ENCODE data around the gene B3GNT7. TPM values are rescaled to one million over a fixed set of nuclear protein-coding genes. Genes with fewer than 3 reads are reported as not detected.

The B3GNT7 gene
- total RNA-seq, 2 experiments from 2014 or later = 0.38 to 0.89 TPM

- Mint-ChIP-seq H3K36me3 (ENCODE audit: low read depth) (no peaks in the 10 kb centered on the region), H3K4me1 (ENCODE audit: low read depth) (no peaks in the 10 kb centered on the region), H3K9me3 (peaks cover 7% of the 10 kb centered on the region), H3K27ac (no peak overlapping the region), H3K27me3 (no peaks in the 10 kb centered on the region), H3K4me3 (no peak overlapping the region)
- H3K27me3 ChIP-seq (ENCODE audit: control insufficient read depth in 1 of 2, insufficient read depth in 2 of 2, low read length in 2 of 2) = no peaks in the 10 kb centered on the region
- ChIA-PET CTCF (no interaction called here), POLR2A (no interaction called here)
- H3K9me3 ChIP-seq (ENCODE audit: control insufficient read depth in 1 of 2, insufficient read depth in 1 of 2, low read length in 2 of 2) = peaks cover 3 to 36% of the 10 kb centered on the region in 2 experiments
- ATAC-seq (ENCODE audit: poor library complexity) (no peak), DNase-seq (no peak)
- H3K4me3 ChIP-seq (ENCODE audit: low read length) = no peak overlapping the region
- H3K27ac ChIP-seq (ENCODE audit: low read depth in 1 of 2, low read length in 2 of 2) = no peak overlapping the region
- no peaks in the 10 kb centered on the region for H3K4me1 ChIP-seq (ENCODE audit: insufficient read depth, low read length)
- no peaks in the 10 kb centered on the region for H3K36me3 ChIP-seq (ENCODE audit: insufficient read depth, low read length)
- intact Hi-C loops (cut with DNase I, micrococcal nuclease) = no loop called here
- no peak for TF ChIP-seq CTCF (IDR thresholded peaks at IDR 0.05)
Measured at GRCh38 chr2:231384970-231385369, 10.5 kb upstream of the B3GNT7 start.

GRCh38 chr2:231385429-231385828 lies 10.1 kb upstream of the B3GNT7 start:
- Histone ChIP-seq H3K36me3 (ENCODE audit: insufficient read depth, low read length) (no peaks in the 10 kb centered on the region), H3K27ac (ENCODE audit: low read depth in 1 of 2, low read length in 2 of 2) (no peak overlapping the region), H3K27me3 (ENCODE audit: control insufficient read depth in 1 of 2, insufficient read depth in 2 of 2, low read length in 2 of 2) (no peaks in the 10 kb centered on the region), H3K4me3 (ENCODE audit: low read length) (no peak overlapping the region), H3K4me1 (ENCODE audit: insufficient read depth, low read length) (no peaks in the 10 kb centered on the region), H3K9me3 (ENCODE audit: control insufficient read depth in 1 of 2, insufficient read depth in 1 of 2, low read length in 2 of 2) (peaks cover 3 to 36% of the 10 kb centered on the region in 2 experiments)
- H3K4me1 Mint-ChIP-seq (ENCODE audit: low read depth) = no peaks in the 10 kb centered on the region
- H3K4me3 Mint-ChIP-seq = no peak overlapping the region
- no peak for TF ChIP-seq CTCF (IDR thresholded peaks at IDR 0.05)
- ATAC-seq (ENCODE audit: poor library complexity) = no peak
- H3K27ac Mint-ChIP-seq = no peak overlapping the region
- H3K36me3 Mint-ChIP-seq (ENCODE audit: low read depth) = no peaks in the 10 kb centered on the region
- DNase-seq = no peak
- ChIA-PET CTCF (no interaction called here), POLR2A (no interaction called here)
- H3K27me3 Mint-ChIP-seq = peaks cover 2% of the 10 kb centered on the region
- peaks cover 7% of the 10 kb centered on the region for H3K9me3 Mint-ChIP-seq
- intact Hi-C loops (cut with DNase I, micrococcal nuclease) = no loop called here

GRCh38 chr2:231386446-231386845 lies 9.1 kb upstream of the B3GNT7 start:
- no peak for ATAC-seq (ENCODE audit: poor library complexity)
- no peaks in the 10 kb centered on the region for H3K4me1 Mint-ChIP-seq (ENCODE audit: low read depth)
- H3K4me1 ChIP-seq (ENCODE audit: insufficient read depth, low read length) = no peaks in the 10 kb centered on the region

More at GRCh38 chr2:231386446-231386845, 9.1 kb upstream of the B3GNT7 start:
- Histone ChIP-seq H3K4me3 (ENCODE audit: low read length) (no peak overlapping the region), H3K36me3 (ENCODE audit: insufficient read depth, low read length) (no peaks in the 10 kb centered on the region), H3K9me3 (ENCODE audit: control insufficient read depth in 1 of 2, insufficient read depth in 1 of 2, low read length in 2 of 2) (peaks cover 3 to 36% of the 10 kb centered on the region in 2 experiments), H3K27ac (ENCODE audit: low read depth in 1 of 2, low read length in 2 of 2) (no peak overlapping the region), H3K27me3 (ENCODE audit: control insufficient read depth in 1 of 2, insufficient read depth in 2 of 2, low read length in 2 of 2) (no peaks in the 10 kb centered on the region)
- intact Hi-C loops (cut with DNase I, micrococcal nuclease) = no loop called here
- ChIA-PET POLR2A (no interaction called here), CTCF (no interaction called here)
- DNase-seq = no peak
- H3K36me3 Mint-ChIP-seq (ENCODE audit: low read depth) = no peaks in the 10 kb centered on the region
- H3K27ac Mint-ChIP-seq = no peak overlapping the region
- peaks cover 7% of the 10 kb centered on the region for H3K27me3 Mint-ChIP-seq
- no peak overlapping the region for H3K4me3 Mint-ChIP-seq
- H3K9me3 Mint-ChIP-seq = peaks cover 7% of the 10 kb centered on the region
- no peak for TF ChIP-seq CTCF (IDR thresholded peaks at IDR 0.05)

Data from CD4-positive, alpha-beta T cell (primary cell).